Activated CD8-positive, alpha-beta T cell treated with anti-CD3 and anti-CD28 coated beads, Interleukin-2, amount 10 ng/mL, durations not matched to agents 7 days and 5 days (primary cell): ENCODE results near the gene LDLRAD3. TPM values are rescaled to one million over a fixed set of nuclear protein-coding genes. Genes with fewer than 3 reads are reported as not detected.
A peak's percentile ranks its signal among the peaks of the same experiment; 100 is the strongest.
"Not testable (repeated sequence)": the region's sequence is repeated elsewhere in the genome, so short reads cannot be mapped to it uniquely, and the experiment has no call there.

Experiments
- ATAC-seq: fragments of 150-1000 bp; cut with Tn5 transposase; one replicate; pipeline ENCODE4 v1.10.0; 2021; ENCODE audit warnings: moderate library complexity
- CTCF ChIA-PET: fragments of 350-600 bp; sonication (Branson Sonifier 250); formaldehyde crosslinking; loops from one replicate; lab custom pipeline; 2021; ENCODE audit warnings: antibody characterized with exemption; lab: Charles Lee
- POLR2A ChIA-PET: fragments of 350-600 bp; sonication (Branson Sonifier 250); formaldehyde crosslinking; loops from one replicate; lab custom pipeline; 2021; ENCODE audit warnings: antibody characterized with exemption; lab: Charles Lee
- DNase-seq: peaks from one replicate; pipeline ENCODE4 v3.0.0-alpha.2; 2020
- H3K27ac Mint-ChIP-seq: one replicate; pipeline ENCODE4 v1.8.0; 2021; ENCODE audit warnings: mild to moderate bottlenecking, mixed read lengths
- H3K27me3 Mint-ChIP-seq: one replicate; pipeline ENCODE4 v1.8.0; 2021; ENCODE audit warnings: low read depth, mixed read lengths
- H3K36me3 Mint-ChIP-seq: one replicate; pipeline ENCODE4 v1.8.0; 2021; ENCODE audit warnings: low read depth, mixed read lengths
- H3K4me1 Mint-ChIP-seq: one replicate; pipeline ENCODE4 v1.8.0; 2021; ENCODE audit warnings: low read depth, mixed read lengths
- H3K4me3 Mint-ChIP-seq: one replicate; pipeline ENCODE4 v1.8.0; 2021; ENCODE audit warnings: mild to moderate bottlenecking, mixed read lengths
- H3K9me3 Mint-ChIP-seq: one replicate; pipeline ENCODE4 v1.8.0; 2022; ENCODE audit warnings: mixed read lengths; ENCODE audit not compliant: insufficient read depth
- total RNA-seq, 2 experiments: library from RNA; stranded (reverse); gene quantifications; one replicate each; pipeline ENCODE4 v1.2.3, GENCODE V29; 2021

LDLRAD3 gene
- total RNA-seq, result under 1 TPM in 1 of 2 experiments, not detected in 1; 0.21 TPM

- Mint-ChIP-seq H3K27me3 (peaks cover 50% of the 10 kb centered on the region), H3K36me3 (no peaks in the 10 kb centered on the region), H3K4me3 (peak within 1 kb of the TSS; percentile 55), H3K9me3 (no peaks in the 10 kb centered on the region), H3K4me1 (peaks cover 8% of the 10 kb centered on the region), H3K27ac (no peak within 1 kb of the TSS)
- ChIA-PET CTCF (no interaction called here), POLR2A (no interaction called here)
- peak; percentile 35 for DNase-seq
- peak; percentile 92 for ATAC-seq
Observed at GRCh38 chr11:35943713-35944502, at the start of gene LDLRAD3. Gene LDLRAD3 (plus strand): TSS chr11:35944062. CDS start chr11:35944099, 37 bp downstream.

- POLR2A ChIA-PET, result no interaction called here
- ATAC-seq (no peak), DNase-seq (no peak)
- Mint-ChIP-seq H3K4me3 (no peak overlapping the region), H3K9me3 (peaks cover 10% of the 10 kb centered on the region), H3K4me1 (no peaks in the 10 kb centered on the region), H3K36me3 (no peaks in the 10 kb centered on the region), H3K27me3 (no peaks in the 10 kb centered on the region), H3K27ac (no peak overlapping the region)
- CTCF ChIA-PET, result no interaction called here
Observed at GRCh38 chr11:35897019-35897418, 46.8 kb upstream of the LDLRAD3 start.

- Mint-ChIP-seq H3K4me3 (no peak overlapping the region), H3K36me3 (no peaks in the 10 kb centered on the region), H3K27ac (no peak overlapping the region), H3K27me3 (peaks cover 12% of the 10 kb centered on the region), H3K9me3 (peaks cover 20% of the 10 kb centered on the region), H3K4me1 (no peaks in the 10 kb centered on the region)
- ChIA-PET CTCF (no interaction called here), POLR2A (no interaction called here)
- ATAC-seq (no peak), DNase-seq (no peak)
Observed at GRCh38 chr11:35902961-35903360, 40.9 kb upstream of the LDLRAD3 start.

- no peak for DNase-seq
- H3K4me1 Mint-ChIP-seq, result no peaks in the 10 kb centered on the region
- no peak for ATAC-seq
- POLR2A ChIA-PET, result no interaction called here
- no peak overlapping the region for H3K4me3 Mint-ChIP-seq
- peaks cover 20% of the 10 kb centered on the region for H3K9me3 Mint-ChIP-seq
- H3K36me3 Mint-ChIP-seq, result no peaks in the 10 kb centered on the region
- H3K27me3 Mint-ChIP-seq, result peaks cover 14% of the 10 kb centered on the region
- CTCF ChIA-PET, result no interaction called here
- H3K27ac Mint-ChIP-seq, result no peak overlapping the region
Observed at GRCh38 chr11:35905646-35906276, 38.1 kb upstream of the LDLRAD3 start.

- POLR2A ChIA-PET, result no interaction called here
- ATAC-seq (no peak), DNase-seq (no peak)
- Mint-ChIP-seq H3K27me3 (peaks cover 15% of the 10 kb centered on the region), H3K4me1 (no peaks in the 10 kb centered on the region), H3K4me3 (no peak overlapping the region), H3K36me3 (no peaks in the 10 kb centered on the region), H3K9me3 (peaks cover 16% of the 10 kb centered on the region), H3K27ac (no peak overlapping the region)
- CTCF ChIA-PET, result no interaction called here
Observed at GRCh38 chr11:35906277-35906661, 37.6 kb upstream of the LDLRAD3 start.

- no peak for ATAC-seq
- DNase-seq, result no peak
- ChIA-PET POLR2A (no interaction called here), CTCF (no interaction called here)
- H3K27ac Mint-ChIP-seq, result no peak overlapping the region
- no peaks in the 10 kb centered on the region for H3K4me1 Mint-ChIP-seq
- peaks cover 14% of the 10 kb centered on the region for H3K9me3 Mint-ChIP-seq
- no peaks in the 10 kb centered on the region for H3K36me3 Mint-ChIP-seq
- peaks cover 18% of the 10 kb centered on the region for H3K27me3 Mint-ChIP-seq
- H3K4me3 Mint-ChIP-seq, result no peak overlapping the region
Observed at GRCh38 chr11:35906681-35907080, 37.2 kb upstream of the LDLRAD3 start.

- peaks cover 5% of the 10 kb centered on the region for H3K9me3 Mint-ChIP-seq
- H3K27me3 Mint-ChIP-seq, result peaks cover 18% of the 10 kb centered on the region
- no peaks in the 10 kb centered on the region for H3K36me3 Mint-ChIP-seq
- no peaks in the 10 kb centered on the region for H3K4me1 Mint-ChIP-seq
- no peak overlapping the region for H3K4me3 Mint-ChIP-seq
- ATAC-seq (no peak), DNase-seq (no peak)
- ChIA-PET POLR2A (interaction anchor here (0.6 kb wide), 1 partner anchor 981 kb away, joined by 3 read pairs; no protein-coding TSS in a partner anchor), CTCF (no interaction called here)
- H3K27ac Mint-ChIP-seq, result no peak overlapping the region
Observed at GRCh38 chr11:35907648-35908431, 36.0 kb upstream of the LDLRAD3 start.

- peaks cover 18% of the 10 kb centered on the region for H3K27me3 Mint-ChIP-seq
- H3K9me3 Mint-ChIP-seq, ATAC-seq, CTCF ChIA-PET, H3K36me3 Mint-ChIP-seq, H3K27ac Mint-ChIP-seq, DNase-seq, H3K4me3 Mint-ChIP-seq, H3K4me1 Mint-ChIP-seq: not testable (repeated sequence)
- POLR2A ChIA-PET, result interaction anchor here (0.6 kb wide), 1 partner anchor 981 kb away, joined by 3 read pairs; no protein-coding TSS in a partner anchor
Observed at GRCh38 chr11:35908432-35908771, 35.5 kb upstream of the LDLRAD3 start.

GRCh38 chr11:35909511-35910265 lies 34.2 kb upstream of the LDLRAD3 start:
- no peak overlapping the region for H3K27ac Mint-ChIP-seq
- no peaks in the 10 kb centered on the region for H3K9me3 Mint-ChIP-seq
- no peaks in the 10 kb centered on the region for H3K36me3 Mint-ChIP-seq
- POLR2A ChIA-PET, result no interaction called here
- ATAC-seq (no peak), DNase-seq (no peak)
- H3K4me3 Mint-ChIP-seq, result no peak overlapping the region
- peaks cover 18% of the 10 kb centered on the region for H3K27me3 Mint-ChIP-seq
- CTCF ChIA-PET, result no interaction called here
- no peaks in the 10 kb centered on the region for H3K4me1 Mint-ChIP-seq

- Mint-ChIP-seq H3K36me3 (no peaks in the 10 kb centered on the region), H3K4me3 (no peak overlapping the region), H3K27me3 (peaks cover 14% of the 10 kb centered on the region), H3K4me1 (no peaks in the 10 kb centered on the region), H3K9me3 (no peaks in the 10 kb centered on the region), H3K27ac (no peak overlapping the region)
- ChIA-PET CTCF (no interaction called here), POLR2A (no interaction called here)
- no peak for ATAC-seq
- no peak for DNase-seq
Observed at GRCh38 chr11:35911013-35911412, 32.8 kb upstream of the LDLRAD3 start.

GRCh38 chr11:35911616-35912165 lies 32.2 kb upstream of the LDLRAD3 start:
- Mint-ChIP-seq H3K9me3 (no peaks in the 10 kb centered on the region), H3K4me3 (no peak overlapping the region), H3K36me3 (no peaks in the 10 kb centered on the region), H3K27ac (no peak overlapping the region), H3K4me1 (no peaks in the 10 kb centered on the region), H3K27me3 (peaks cover 13% of the 10 kb centered on the region)
- CTCF ChIA-PET, result no interaction called here
- ATAC-seq (no peak), DNase-seq (no peak)
- POLR2A ChIA-PET, result no interaction called here
